ENCODE results near the gene MYZAP. TPM values are rescaled to one million over a fixed set of nuclear protein-coding genes. Genes with fewer than 3 reads are reported as not detected.

Gene MYZAP
- total RNA-seq, 1 donor, result under 0.01 TPM

GRCh38 chr15:57704441-57704840 lies 112.7 kb downstream of the MYZAP start:
- no peaks in the 10 kb centered on the region for H3K27me3 ChIP-seq (ENCODE audit: insufficient read depth, low read length)
- H3K4me3 ChIP-seq (ENCODE audit: insufficient read depth, low read length), result no peak overlapping the region
- H3K79me2 ChIP-seq (ENCODE audit: insufficient read depth, low read length), result peaks cover 35% of the 10 kb centered on the region
- peaks cover 14% of the 10 kb centered on the region for H3K4me1 ChIP-seq (ENCODE audit: insufficient read depth, low read length)
- H3K27ac ChIP-seq (ENCODE audit: low read depth, low read length), result no peak overlapping the region
- no peaks in the 10 kb centered on the region for H3K9me3 ChIP-seq (ENCODE audit: low read depth, low read length)
- H2AFZ ChIP-seq (ENCODE audit: low read length), result no peak overlapping the region
- H4K20me1 ChIP-seq (ENCODE audit: insufficient read depth, low read length), result peaks cover 4% of the 10 kb centered on the region
- H3K4me2 ChIP-seq (ENCODE audit: insufficient read depth, low read length), result no peak overlapping the region
- TF ChIP-seq, protein P1, sequence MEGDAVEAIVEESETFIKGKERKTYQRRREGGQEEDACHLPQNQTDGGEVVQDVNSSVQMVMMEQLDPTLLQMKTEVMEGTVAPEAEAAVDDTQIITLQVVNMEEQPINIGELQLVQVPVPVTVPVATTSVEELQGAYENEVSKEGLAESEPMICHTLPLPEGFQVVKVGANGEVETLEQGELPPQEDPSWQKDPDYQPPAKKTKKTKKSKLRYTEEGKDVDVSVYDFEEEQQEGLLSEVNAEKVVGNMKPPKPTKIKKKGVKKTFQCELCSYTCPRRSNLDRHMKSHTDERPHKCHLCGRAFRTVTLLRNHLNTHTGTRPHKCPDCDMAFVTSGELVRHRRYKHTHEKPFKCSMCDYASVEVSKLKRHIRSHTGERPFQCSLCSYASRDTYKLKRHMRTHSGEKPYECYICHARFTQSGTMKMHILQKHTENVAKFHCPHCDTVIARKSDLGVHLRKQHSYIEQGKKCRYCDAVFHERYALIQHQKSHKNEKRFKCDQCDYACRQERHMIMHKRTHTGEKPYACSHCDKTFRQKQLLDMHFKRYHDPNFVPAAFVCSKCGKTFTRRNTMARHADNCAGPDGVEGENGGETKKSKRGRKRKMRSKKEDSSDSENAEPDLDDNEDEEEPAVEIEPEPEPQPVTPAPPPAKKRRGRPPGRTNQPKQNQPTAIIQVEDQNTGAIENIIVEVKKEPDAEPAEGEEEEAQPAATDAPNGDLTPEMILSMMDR (IDR thresholded peaks at IDR 0.05; ENCODE audit: extremely low read depth, low read depth, low read length), result no peak
- no peak for DNase-seq (ENCODE audit: insufficient read length, low spot score, missing footprints)
- peaks cover 5% of the 10 kb centered on the region for H3K36me3 ChIP-seq (ENCODE audit: insufficient read depth, low read length)

DNA sequence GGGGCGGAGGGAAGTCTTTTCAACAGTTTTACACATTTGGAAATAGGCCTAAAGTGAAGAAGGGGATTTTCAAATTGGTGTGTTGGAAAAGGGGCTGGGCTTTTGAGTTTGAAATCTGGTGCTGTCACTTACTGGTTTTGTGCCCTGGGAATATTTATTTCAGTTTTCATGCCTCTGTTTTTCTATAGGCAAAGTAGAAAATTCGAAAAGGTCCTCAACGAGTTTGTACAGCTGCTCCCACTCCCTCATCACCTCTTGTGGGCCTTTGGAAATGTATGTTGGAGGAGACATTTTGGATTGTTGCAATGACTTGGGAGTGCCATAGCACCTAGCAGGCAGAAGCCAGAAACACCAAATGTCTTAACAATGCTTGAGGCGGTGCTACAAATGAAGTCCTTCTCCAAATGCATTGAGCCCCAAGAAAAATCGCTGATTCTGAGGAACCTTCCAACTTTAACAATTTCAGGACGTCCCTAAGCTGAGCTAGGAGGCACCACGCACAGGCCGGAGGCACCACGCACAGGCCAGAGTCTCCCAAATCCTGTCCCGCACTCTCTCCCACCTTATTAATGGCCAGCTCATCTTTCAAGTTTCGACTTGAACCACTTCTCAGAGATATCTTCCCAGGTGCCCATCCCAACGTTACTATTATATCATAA lies 114.2 kb downstream of the MYZAP start:
- TF ChIP-seq, protein P1 (IDR thresholded peaks at IDR 0.05; ENCODE audit: extremely low read depth, low read depth, low read length), result no peak
- Histone ChIP-seq H2AFZ (ENCODE audit: low read length) (peak overlapping the region; percentile 73), H3K4me3 (ENCODE audit: insufficient read depth, low read length) (peak overlapping the region; percentile 85)

GRCh38 chr15:57706405-57707209 lies 114.9 kb downstream of the MYZAP start, which contains the start of gene POLR2M:
TSS of gene POLR2M (plus strand) at chr15:57706714. CDS start at chr15:57706843, 129 bp downstream.
- Histone ChIP-seq H4K20me1 (ENCODE audit: insufficient read depth, low read length) (peaks cover 12% of the 10 kb centered on the region), H3K9me3 (ENCODE audit: low read depth, low read length) (no peaks in the 10 kb centered on the region), H3K27me3 (ENCODE audit: insufficient read depth, low read length) (no peaks in the 10 kb centered on the region), H3K4me1 (ENCODE audit: insufficient read depth, low read length) (peaks cover 14% of the 10 kb centered on the region), H3K27ac (ENCODE audit: low read depth, low read length) (peak within 1 kb of the TSS; percentile 85), H3K36me3 (ENCODE audit: insufficient read depth, low read length) (peaks cover 25% of the 10 kb centered on the region), H2AFZ (ENCODE audit: low read length) (peak within 1 kb of the TSS; percentile 89), H3K4me2 (ENCODE audit: insufficient read depth, low read length) (peak within 1 kb of the TSS; percentile 74), H3K79me2 (ENCODE audit: insufficient read depth, low read length) (peaks cover 52% of the 10 kb centered on the region), H3K4me3 (ENCODE audit: insufficient read depth, low read length) (peak within 1 kb of the TSS; percentile 85)
- TF ChIP-seq, protein P1 (IDR thresholded peaks at IDR 0.05; ENCODE audit: extremely low read depth, low read depth, low read length), result no peak
- DNase-seq (ENCODE audit: insufficient read length, low spot score, missing footprints), result peak; percentile 89

More for the DNA sequence above, 114.2 kb downstream of the MYZAP start:
- Histone ChIP-seq H4K20me1 (ENCODE audit: insufficient read depth, low read length) (peaks cover 7% of the 10 kb centered on the region), H3K4me1 (ENCODE audit: insufficient read depth, low read length) (peaks cover 14% of the 10 kb centered on the region), H3K9me3 (ENCODE audit: low read depth, low read length) (no peaks in the 10 kb centered on the region), H3K79me2 (ENCODE audit: insufficient read depth, low read length) (peaks cover 48% of the 10 kb centered on the region), H3K36me3 (ENCODE audit: insufficient read depth, low read length) (peaks cover 18% of the 10 kb centered on the region), H3K27me3 (ENCODE audit: insufficient read depth, low read length) (no peaks in the 10 kb centered on the region), H3K27ac (ENCODE audit: low read depth, low read length) (peak overlapping the region; percentile 85), H3K4me2 (ENCODE audit: insufficient read depth, low read length) (peak overlapping the region; percentile 74)
- no peak for DNase-seq (ENCODE audit: insufficient read length, low spot score, missing footprints)

DNA sequence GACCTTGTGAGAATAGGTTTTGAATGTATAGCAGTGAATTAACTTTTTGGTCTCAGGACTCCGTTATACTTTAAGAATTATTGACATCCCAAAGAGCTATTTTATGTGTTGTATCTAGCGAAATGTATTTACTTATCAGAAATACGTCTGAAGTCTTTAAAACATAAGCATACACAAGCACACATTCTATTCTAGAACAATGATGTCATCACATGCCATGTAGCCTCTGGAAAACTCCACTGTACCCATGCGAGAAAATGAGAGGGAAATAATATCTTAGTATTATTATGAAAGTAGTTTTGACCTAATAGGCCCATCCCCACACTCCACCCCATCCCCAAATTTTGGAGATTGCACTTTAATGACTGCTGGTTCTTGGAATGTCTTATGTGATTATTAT lies 116.3 kb downstream of the MYZAP start:
- Histone ChIP-seq H3K36me3 (ENCODE audit: insufficient read depth, low read length) (peaks cover 39% of the 10 kb centered on the region), H3K4me1 (ENCODE audit: insufficient read depth, low read length) (peaks cover 14% of the 10 kb centered on the region)

More for the DNA sequence above, 116.3 kb downstream of the MYZAP start:
- H3K79me2 ChIP-seq (ENCODE audit: insufficient read depth, low read length), result peaks cover 54% of the 10 kb centered on the region
- peak overlapping the region; percentile 74 for H3K4me2 ChIP-seq (ENCODE audit: insufficient read depth, low read length)
- H2AFZ ChIP-seq (ENCODE audit: low read length), result no peak overlapping the region
- H3K27me3 ChIP-seq (ENCODE audit: insufficient read depth, low read length), result no peaks in the 10 kb centered on the region
- TF ChIP-seq, protein P1 (IDR thresholded peaks at IDR 0.05; ENCODE audit: extremely low read depth, low read depth, low read length), result no peak
- H3K4me3 ChIP-seq (ENCODE audit: insufficient read depth, low read length), result peak overlapping the region; percentile 85
- H4K20me1 ChIP-seq (ENCODE audit: insufficient read depth, low read length), result peaks cover 17% of the 10 kb centered on the region
- peak; percentile 64 for DNase-seq (ENCODE audit: insufficient read length, low spot score, missing footprints)
- H3K9me3 ChIP-seq (ENCODE audit: low read depth, low read length), result no peaks in the 10 kb centered on the region
- peak overlapping the region; percentile 85 for H3K27ac ChIP-seq (ENCODE audit: low read depth, low read length)

All from osteoblast (primary cell).